Right hindlimb (tissue), 1 donor: ENCODE results near the gene PFDN6.

Experiments used
- DNase-seq: peaks from one replicate; pipeline ENCODE4 v3.0.0-alpha.2; 2018

Gene PFDN6

GRCh38 chr6:33317669-33318425 is 28.4 kb downstream of the PFDN6 start, which contains the start of gene ZBTB22:
ZBTB22 (minus strand) TSS chr6:33317744; CDS start chr6:33316916, 828 bp downstream.
- DNase-seq: peak; percentile 98

GRCh38 chr6:33318426-33319073 is 29.1 kb downstream of the PFDN6 start:
- DNase-seq: no peak

- DNase-seq: no peak
Observed at GRCh38 chr6:33319939-33320314, 30.5 kb downstream of the PFDN6 start.

GRCh38 chr6:33320315-33321181 is 31.1 kb downstream of the PFDN6 start:
- DNase-seq: no peak

- no peak for DNase-seq
Observed at GRCh38 chr6:33321227-33321626, 31.8 kb downstream of the PFDN6 start.

- no peak for DNase-seq
Observed at GRCh38 chr6:33323623-33323948, 34.2 kb downstream of the PFDN6 start.

- no peak for DNase-seq
Observed at GRCh38 chr6:33324125-33324524, 34.7 kb downstream of the PFDN6 start.

- DNase-seq: no peak
Observed at GRCh38 chr6:33329058-33329457, 39.7 kb downstream of the PFDN6 start.

GRCh38 chr6:33330736-33331135 is 41.3 kb downstream of the PFDN6 start:
- no peak for DNase-seq

GRCh38 chr6:33333666-33334065 is 44.3 kb downstream of the PFDN6 start:
- DNase-seq: no peak

GRCh38 chr6:33335916-33336315 is 46.5 kb downstream of the PFDN6 start:
- DNase-seq: no peak

- DNase-seq: no peak
Observed at GRCh38 chr6:33336495-33336894, 47.1 kb downstream of the PFDN6 start.

- no peak for DNase-seq
Observed at GRCh38 chr6:33339193-33339592, 49.8 kb downstream of the PFDN6 start.
